ENCODE data around the gene DBX1.

DNA sequence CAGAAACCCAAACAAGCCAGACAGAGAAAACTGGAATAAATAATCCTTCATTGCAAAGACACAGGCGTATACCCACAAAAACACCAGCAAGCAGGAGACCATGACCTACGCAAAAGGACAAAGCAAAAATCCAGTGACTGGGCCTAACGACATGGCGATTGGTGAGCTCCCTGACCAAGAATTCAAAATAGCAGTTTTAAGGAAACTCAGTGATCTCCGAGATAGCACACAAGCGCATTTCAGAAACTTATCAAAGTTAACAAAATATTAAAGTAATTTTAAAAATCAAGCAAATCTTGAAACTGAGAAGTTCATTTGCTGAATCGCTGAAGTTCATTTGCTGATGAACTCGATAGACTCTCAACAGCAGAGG lies 27.6 kb downstream of the DBX1 start:
- TF ChIP-seq, protein P1, sequence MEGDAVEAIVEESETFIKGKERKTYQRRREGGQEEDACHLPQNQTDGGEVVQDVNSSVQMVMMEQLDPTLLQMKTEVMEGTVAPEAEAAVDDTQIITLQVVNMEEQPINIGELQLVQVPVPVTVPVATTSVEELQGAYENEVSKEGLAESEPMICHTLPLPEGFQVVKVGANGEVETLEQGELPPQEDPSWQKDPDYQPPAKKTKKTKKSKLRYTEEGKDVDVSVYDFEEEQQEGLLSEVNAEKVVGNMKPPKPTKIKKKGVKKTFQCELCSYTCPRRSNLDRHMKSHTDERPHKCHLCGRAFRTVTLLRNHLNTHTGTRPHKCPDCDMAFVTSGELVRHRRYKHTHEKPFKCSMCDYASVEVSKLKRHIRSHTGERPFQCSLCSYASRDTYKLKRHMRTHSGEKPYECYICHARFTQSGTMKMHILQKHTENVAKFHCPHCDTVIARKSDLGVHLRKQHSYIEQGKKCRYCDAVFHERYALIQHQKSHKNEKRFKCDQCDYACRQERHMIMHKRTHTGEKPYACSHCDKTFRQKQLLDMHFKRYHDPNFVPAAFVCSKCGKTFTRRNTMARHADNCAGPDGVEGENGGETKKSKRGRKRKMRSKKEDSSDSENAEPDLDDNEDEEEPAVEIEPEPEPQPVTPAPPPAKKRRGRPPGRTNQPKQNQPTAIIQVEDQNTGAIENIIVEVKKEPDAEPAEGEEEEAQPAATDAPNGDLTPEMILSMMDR (conservative IDR thresholded peaks at IDR 0.05; ENCODE audit: low read depth in 2 of 2): no peak
- TF ChIP-seq EZH2 (IDR thresholded peaks at IDR 0.05; ENCODE audit: low read depth, unreplicated experiment) (no peak), ZNF114 (CRISPR knock-in tag; IDR thresholded peaks at IDR 0.05) (no peak)
- TF ChIP-seq, protein P2, sequence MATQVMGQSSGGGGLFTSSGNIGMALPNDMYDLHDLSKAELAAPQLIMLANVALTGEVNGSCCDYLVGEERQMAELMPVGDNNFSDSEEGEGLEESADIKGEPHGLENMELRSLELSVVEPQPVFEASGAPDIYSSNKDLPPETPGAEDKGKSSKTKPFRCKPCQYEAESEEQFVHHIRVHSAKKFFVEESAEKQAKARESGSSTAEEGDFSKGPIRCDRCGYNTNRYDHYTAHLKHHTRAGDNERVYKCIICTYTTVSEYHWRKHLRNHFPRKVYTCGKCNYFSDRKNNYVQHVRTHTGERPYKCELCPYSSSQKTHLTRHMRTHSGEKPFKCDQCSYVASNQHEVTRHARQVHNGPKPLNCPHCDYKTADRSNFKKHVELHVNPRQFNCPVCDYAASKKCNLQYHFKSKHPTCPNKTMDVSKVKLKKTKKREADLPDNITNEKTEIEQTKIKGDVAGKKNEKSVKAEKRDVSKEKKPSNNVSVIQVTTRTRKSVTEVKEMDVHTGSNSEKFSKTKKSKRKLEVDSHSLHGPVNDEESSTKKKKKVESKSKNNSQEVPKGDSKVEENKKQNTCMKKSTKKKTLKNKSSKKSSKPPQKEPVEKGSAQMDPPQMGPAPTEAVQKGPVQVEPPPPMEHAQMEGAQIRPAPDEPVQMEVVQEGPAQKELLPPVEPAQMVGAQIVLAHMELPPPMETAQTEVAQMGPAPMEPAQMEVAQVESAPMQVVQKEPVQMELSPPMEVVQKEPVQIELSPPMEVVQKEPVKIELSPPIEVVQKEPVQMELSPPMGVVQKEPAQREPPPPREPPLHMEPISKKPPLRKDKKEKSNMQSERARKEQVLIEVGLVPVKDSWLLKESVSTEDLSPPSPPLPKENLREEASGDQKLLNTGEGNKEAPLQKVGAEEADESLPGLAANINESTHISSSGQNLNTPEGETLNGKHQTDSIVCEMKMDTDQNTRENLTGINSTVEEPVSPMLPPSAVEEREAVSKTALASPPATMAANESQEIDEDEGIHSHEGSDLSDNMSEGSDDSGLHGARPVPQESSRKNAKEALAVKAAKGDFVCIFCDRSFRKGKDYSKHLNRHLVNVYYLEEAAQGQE (IDR thresholded peaks at IDR 0.05; ENCODE audit: unreplicated experiment): no peak
